Astrocyte of the spinal cord (primary cell): ENCODE data around the gene TNK2.
"Not testable (repeated sequence)": the region's sequence is repeated elsewhere in the genome, so short reads cannot be mapped to it uniquely, and the experiment has no call there.

Experiments used
- DNase-seq: peaks from one replicate; pipeline ENCODE4 v3.0.0; 2011; ENCODE audit warnings: low read depth, low spot score
- H3K4me3 ChIP-seq: 2 replicates; pipeline ENCODE4 v1.5.1; 2011; ENCODE audit warnings: low read depth, mild to moderate bottlenecking, low read length, moderate library complexity
- CTCF ChIP-seq: IDR thresholded peaks from 2 replicates; pipeline ENCODE4 v1.5.1; 2012; ENCODE audit warnings: low read depth, mild to moderate bottlenecking, low read length, inconsistent platforms
- in situ Hi-C: cut with HindIII; loops from 2 replicates; pipeline ENCODE4 v1.10.0; 2017; ENCODE audit warnings: low sequenced_read_pairs

Gene TNK2

DNA sequence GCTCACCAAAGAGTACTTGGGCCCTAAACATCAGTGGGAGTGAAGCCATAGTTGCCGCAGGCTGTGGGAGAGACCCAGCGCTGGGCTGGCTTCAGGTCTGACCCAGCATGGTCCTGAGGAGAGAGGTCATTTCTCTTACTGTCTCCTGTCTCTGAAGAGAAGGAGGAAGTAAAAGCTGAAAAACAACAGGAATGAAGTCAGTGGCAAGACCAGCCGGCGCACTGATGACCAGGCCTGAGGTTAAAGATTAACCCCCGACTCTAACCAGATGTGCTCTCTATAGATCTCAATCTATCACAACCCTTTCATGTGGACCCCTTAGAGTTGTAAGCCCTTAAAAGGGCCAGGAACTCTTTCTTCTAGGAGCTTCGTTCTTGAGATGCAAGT is 24.7 kb upstream of the TNK2 start:
- DNase-seq, H3K4me3 ChIP-seq, in situ Hi-C loops: not testable (repeated sequence)

DNA sequence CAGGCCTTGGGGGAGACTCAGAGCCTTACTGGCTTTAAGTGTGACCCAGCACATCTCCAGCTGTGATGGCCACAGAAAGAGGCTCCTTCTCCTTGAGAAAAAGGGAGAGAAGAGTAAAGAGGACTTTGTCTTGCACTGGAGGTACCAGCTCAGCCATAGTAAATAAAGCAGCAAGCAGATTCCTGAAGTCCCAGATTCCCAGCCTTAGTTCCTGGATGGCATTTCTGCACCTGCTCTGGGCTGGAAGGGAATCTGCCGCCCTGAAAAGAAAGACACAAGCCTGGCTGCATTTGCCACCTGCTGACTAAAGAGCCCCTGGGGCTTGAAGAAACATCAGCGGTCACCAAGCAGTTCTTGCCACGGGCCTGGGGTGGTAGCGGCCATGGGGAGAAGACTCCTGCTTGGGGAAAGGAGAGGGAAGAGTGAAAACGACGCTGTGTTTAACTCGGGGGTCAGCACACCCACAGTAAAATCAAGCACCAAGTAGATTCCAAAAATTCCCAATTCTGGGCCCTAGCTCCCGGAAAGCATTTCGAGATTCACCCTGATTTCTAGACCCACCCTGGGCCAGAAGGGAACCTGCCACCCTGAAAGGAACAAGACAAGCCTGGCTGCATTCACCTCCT is 24.2 kb upstream of the TNK2 start:
- H3K4me3 ChIP-seq, result no peak overlapping the region

GRCh38 chr3:195931582-195932273 is 23.4 kb upstream of the TNK2 start:
- DNase-seq, result no peak
- no peak for TF ChIP-seq CTCF
- in situ Hi-C loops, result no loop called here
- H3K4me3 ChIP-seq, result no peak overlapping the region

More for the DNA sequence above, 24.2 kb upstream of the TNK2 start:
- DNase-seq, result no peak
- in situ Hi-C loops, result no loop called here
- no peak for TF ChIP-seq CTCF

DNA sequence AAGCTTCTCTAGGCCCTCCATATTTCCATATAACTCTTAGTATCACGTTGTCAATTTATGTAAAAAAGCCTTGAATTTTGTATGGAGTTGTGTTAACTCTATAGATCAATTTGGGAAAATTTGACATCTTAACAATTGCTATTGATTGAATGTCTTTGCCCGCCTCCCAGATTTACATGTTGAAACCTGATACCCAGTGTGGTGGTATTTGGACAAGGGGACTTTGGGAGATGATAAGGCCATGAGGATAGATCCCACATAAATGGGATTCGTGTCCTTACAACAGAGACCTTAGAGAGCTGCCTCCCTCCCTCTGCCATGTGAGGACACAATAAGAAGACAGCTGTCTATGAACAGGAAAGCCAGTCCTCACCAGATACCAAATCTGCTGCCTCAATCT is 21.1 kb upstream of the TNK2 start:
- H3K4me3 ChIP-seq, result no peak overlapping the region
- no peak for DNase-seq
- in situ Hi-C loops, result no loop called here
- no peak for TF ChIP-seq CTCF

GRCh38 chr3:195921334-195921791 is 13.0 kb upstream of the TNK2 start:
- no peak for DNase-seq
- H3K4me3 ChIP-seq, result no peak overlapping the region
- in situ Hi-C loops, result no loop called here
- no peak for TF ChIP-seq CTCF

DNA sequence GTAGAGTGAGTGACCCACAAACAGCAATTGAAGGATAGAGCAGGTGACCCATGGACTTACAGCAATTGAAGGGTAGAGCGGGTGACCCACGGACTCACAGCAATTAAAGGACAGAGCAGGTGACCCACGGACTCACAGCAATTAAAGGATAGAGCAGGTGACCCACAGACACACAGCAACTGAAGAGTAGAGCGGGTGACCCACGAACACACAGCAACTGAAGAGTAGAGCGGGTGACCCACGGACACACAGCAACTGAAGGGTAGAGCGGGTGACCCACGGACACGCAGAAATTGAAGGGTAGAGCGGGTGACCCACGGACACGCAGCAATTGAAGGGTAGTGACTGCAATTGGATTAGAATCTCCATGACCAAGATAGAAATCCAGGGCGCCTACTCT is 9.8 kb upstream of the TNK2 start:
- H3K4me3 ChIP-seq, result no peak overlapping the region
- no peak for TF ChIP-seq CTCF
- in situ Hi-C loops, result no loop called here
- no peak for DNase-seq

- H3K4me3 ChIP-seq, result no peak overlapping the region
- no peak for TF ChIP-seq CTCF
- DNase-seq, result no peak
- in situ Hi-C loops, result no loop called here
Observed at GRCh38 chr3:195916991-195917390, 8.6 kb upstream of the TNK2 start.
